MCF 10A (cell line): Measurements from ENCODE around the gene CIDEB. TPM values are rescaled to one million over a fixed set of nuclear protein-coding genes. Genes with fewer than 3 reads are reported as not detected.

Experiments
- BruUV-seq: library from RNA; stranded (reverse); fragments of 400-500 nt; replicated peaks from 2 replicates; lab custom pipeline; 2021; lab: Mats Ljungman, UMichigan
- CTCF ChIA-PET: fragments of 300-600 bp; sonication (Branson Sonifier 250); formaldehyde crosslinking; extraction: SDS; loops from one replicate; lab custom pipeline; 2021; ENCODE audit warnings: antibody characterized with exemption, inconsistent platforms; lab: Yijun Ruan, JAX
- POLR2A ChIA-PET: fragments of 300-600, 350-650 bp; sonication (Branson Sonifier 250); formaldehyde crosslinking; extraction: SDS; loops from one replicate; lab custom pipeline; 2020; ENCODE audit warnings: antibody characterized with exemption, inconsistent platforms; lab: Yijun Ruan, JAX
- DNase-seq: peaks from one replicate; pipeline ENCODE4 v3.0.0-alpha.2; 2018; ENCODE audit not compliant: unreplicated experiment
- H3K27ac Mint-ChIP-seq: one replicate; pipeline ENCODE4 v1.8.0; 2022; ENCODE audit warnings: mild to moderate bottlenecking, low read depth, mixed read lengths; ENCODE audit not compliant: unreplicated experiment
- H3K27me3 Mint-ChIP-seq: one replicate; pipeline ENCODE4 v1.8.0; 2022; ENCODE audit warnings: mixed read lengths; ENCODE audit not compliant: insufficient read depth, unreplicated experiment
- H3K36me3 Mint-ChIP-seq: one replicate; pipeline ENCODE4 v1.8.0; 2022; ENCODE audit warnings: mild to moderate bottlenecking, moderate library complexity, mixed read lengths; ENCODE audit not compliant: insufficient read depth, unreplicated experiment
- H3K4me1 Mint-ChIP-seq: one replicate; pipeline ENCODE4 v1.8.0; 2022; ENCODE audit warnings: mixed read lengths; ENCODE audit not compliant: insufficient read depth, unreplicated experiment
- H3K4me3 Mint-ChIP-seq: one replicate; pipeline ENCODE4 v1.8.0; 2022; ENCODE audit warnings: mild to moderate bottlenecking, moderate library complexity, mixed read lengths; ENCODE audit not compliant: unreplicated experiment
- H3K9me3 Mint-ChIP-seq: one replicate; pipeline ENCODE4 v1.8.0; 2022; ENCODE audit warnings: mixed read lengths; ENCODE audit not compliant: unreplicated experiment
- CTCF ChIP-seq: fragments of 200-600 bp; IDR thresholded peaks from one replicate; pipeline ENCODE4 v1.8.0; 2022; ENCODE audit warnings: antibody characterized with exemption, mild to moderate bottlenecking; ENCODE audit not compliant: unreplicated experiment
- intact Hi-C: fragments of 100-400 bp; cut with micrococcal nuclease; formaldehyde crosslinking; loops from 2 replicates; pipeline ENCODE4 v1.14.1; 2022
- total RNA-seq: library from RNA; stranded (reverse); gene quantifications from 2 replicates; pipeline ENCODE4 v1.2.3, GENCODE V29; 2022

The CIDEB gene
- total RNA-seq, 1 experiment from 2014 or later, result 1.3 TPM

- intact Hi-C loops, result no loop called here
- no peak overlapping the region for H3K4me3 Mint-ChIP-seq
- H3K27ac Mint-ChIP-seq, result no peak overlapping the region
- peaks cover 5% of the 10 kb centered on the region for H3K27me3 Mint-ChIP-seq
- TF ChIP-seq CTCF, result no peak
- no peaks in the 10 kb centered on the region for H3K9me3 Mint-ChIP-seq
- ChIA-PET POLR2A (interaction anchor here (0.6 to 1.4 kb wide), 2 partner anchors 15 to 100 kb away, joined by 3 read pairs; no protein-coding TSS in a partner anchor), CTCF (interaction anchor here (0.6 to 10.0 kb wide), 8 partner anchors 9 to 1703 kb away, joined by 3 to 145 read pairs (median 4); partner anchors contain the start of genes CBLN3, DHRS1, KHNYN and NOP9)
- H3K4me1 Mint-ChIP-seq, result peaks cover 36% of the 10 kb centered on the region
- BruUV-seq, result no TSS peak
- peaks cover 18% of the 10 kb centered on the region for H3K36me3 Mint-ChIP-seq
- no peak for DNase-seq
These were observed 6.1 kb upstream of the CIDEB start for GRCh38 chr14:24313913-24314312.

GRCh38 chr14:24312736-24313507, 5.1 kb upstream of the CIDEB start:
- Mint-ChIP-seq H3K4me1 (peaks cover 43% of the 10 kb centered on the region), H3K27me3 (no peaks in the 10 kb centered on the region), H3K27ac (no peak overlapping the region), H3K9me3 (no peaks in the 10 kb centered on the region), H3K36me3 (peaks cover 19% of the 10 kb centered on the region), H3K4me3 (no peak overlapping the region)
- CTCF ChIA-PET, result interaction anchor here (0.9 to 10.0 kb wide), 5 partner anchors 15 to 121 kb away, joined by 4 to 145 read pairs (median 92); partner anchors contain the start of genes CBLN3, DHRS1, KHNYN and NOP9
- TF ChIP-seq CTCF, result no peak
- POLR2A ChIA-PET, result interaction anchor here (0.5 to 7.2 kb wide), 10 partner anchors 12 to 202 kb away, joined by 3 to 101 read pairs (median 3); partner anchors contain the start of genes CBLN3, DHRS1, KHNYN and NOP9
- BruUV-seq, result no TSS peak
- DNase-seq, result no peak
- intact Hi-C loops, result no loop called here

GRCh38 chr14:24311837-24312615, 4.2 kb upstream of the CIDEB start:
- ChIA-PET POLR2A (interaction anchor here (0.6 to 7.2 kb wide), 9 partner anchors 12 to 125 kb away, joined by 3 to 101 read pairs (median 3); partner anchors contain the start of genes CBLN3, DHRS1, KHNYN and NOP9), CTCF (interaction anchor here (0.6 to 10.0 kb wide), 9 partner anchors 11 to 122 kb away, joined by 3 to 145 read pairs (median 12); partner anchors contain the start of genes CBLN3, DHRS1, KHNYN and NOP9)
- Mint-ChIP-seq H3K4me3 (peak overlapping the region; percentile 69), H3K9me3 (no peaks in the 10 kb centered on the region), H3K36me3 (peaks cover 19% of the 10 kb centered on the region), H3K4me1 (peaks cover 37% of the 10 kb centered on the region), H3K27me3 (no peaks in the 10 kb centered on the region), H3K27ac (no peak overlapping the region)
- intact Hi-C loops, result no loop called here
- BruUV-seq, result no TSS peak
- peak; percentile 78 for DNase-seq
- TF ChIP-seq CTCF, result no peak
